HCT116 (cell line): ENCODE results near the gene KCNAB2.

Experiments used
- EZH2 ChIP-seq: fragments of 200-600 bp; sonication (generic); IDR thresholded peaks from 2 replicates; pipeline ENCODE4 v1.6.1; 2017; ENCODE audit warnings: antibody characterized with exemption, mixed run types
- POLR2AphosphoS5 ChIP-seq: IDR thresholded peaks from 2 replicates; pipeline ENCODE4 v1.6.1; 2011; ENCODE audit warnings: mild to moderate bottlenecking, low read depth, low read length, moderate library complexity

GRCh38 chr1:6090996-6091822 is 45.5 kb downstream of the KCNAB2 start:
- TF ChIP-seq POLR2AphosphoS5 (no peak), EZH2 (no peak)
